Gastroesophageal sphincter (tissue), 3 donors: Measurements from ENCODE around the gene TECPR2.

Source experiments
- CTCF ChIP-seq, 4 experiments: fragments of 200-600 bp in 2 of 4; fragments of 450-650 bp in 2 of 4; sonication (generic) in 1 of 4; IDR thresholded peaks; one replicate each; pipeline ENCODE4 v1.5.1; 2017 to 2019; ENCODE audit warnings: antibody characterized with exemption in 4 of 4, mild to moderate bottlenecking in 2 of 4, moderate library complexity in 2 of 4
- POLR2A ChIP-seq, 2 donors: fragments of 450-650 bp; IDR thresholded peaks; one replicate each; pipeline ENCODE4 v1.6.1; 2017; ENCODE audit warnings: antibody characterized with exemption in 2 of 2, mild to moderate bottlenecking in 2 of 2, moderate library complexity in 1 of 2
- POLR2AphosphoS5 ChIP-seq: sonication (generic); formaldehyde crosslinking; IDR thresholded peaks from one replicate; pipeline ENCODE4 v1.6.1; 2017; ENCODE audit warnings: antibody characterized with exemption

- TF ChIP-seq POLR2AphosphoS5 (no peak), CTCF (IDR thresholded peaks at IDR 0.05) (no peak), POLR2A (IDR thresholded peaks at IDR 0.05) (no peak)
Observed at GRCh38 chr14:102541771-102542170, 179.0 kb downstream of the TECPR2 start.
